GM20431 (cell line): ENCODE measurements around the gene PARP2.
"Not testable (repeated sequence)": the region's sequence is repeated elsewhere in the genome, so short reads cannot be mapped to it uniquely, and the experiment has no call there.

Experiments used
- in situ Hi-C: fragments of 300-500 bp; cut with MseI, MboI; formaldehyde crosslinking; loops from one replicate; pipeline ENCODE4 v1.15.0; 2020; ENCODE audit warnings: low sequenced_read_pairs; ENCODE audit not compliant: unreplicated experiment

Gene PARP2

DNA sequence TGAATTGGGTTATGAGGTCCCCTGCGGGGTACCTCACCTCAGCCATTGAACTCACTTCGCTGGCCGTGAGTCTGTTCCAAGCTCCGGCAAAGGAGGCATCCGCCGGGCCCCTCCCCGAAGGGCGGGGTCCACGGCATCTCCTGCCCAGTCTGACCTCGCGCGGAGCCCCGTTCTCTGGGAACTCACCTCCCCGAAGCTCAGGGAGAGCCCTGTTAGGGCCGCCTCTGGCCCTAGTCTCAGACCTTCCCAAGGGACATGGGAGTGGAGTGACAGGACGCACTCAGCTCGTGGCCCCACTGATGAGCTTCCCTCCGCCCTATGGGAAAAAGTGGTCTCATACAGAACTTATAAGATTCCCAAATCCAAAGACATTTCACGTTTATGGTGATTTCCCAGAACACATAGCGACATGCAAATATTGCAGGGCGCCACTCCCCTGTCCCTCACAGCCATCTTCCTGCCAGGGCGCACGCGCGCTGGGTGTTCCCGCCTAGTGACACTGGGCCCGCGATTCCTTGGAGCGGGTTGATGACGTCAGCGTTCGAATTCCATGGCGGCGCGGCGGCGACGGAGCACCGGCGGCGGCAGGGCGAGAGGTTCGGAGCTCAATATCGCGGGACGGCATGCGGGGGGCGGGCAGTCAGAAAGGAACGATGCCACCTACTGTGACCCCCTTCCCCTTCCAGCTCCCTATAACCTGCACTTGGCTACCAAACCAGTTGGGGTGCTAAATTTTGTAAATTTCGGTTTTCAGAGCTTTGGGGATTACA, at the start of gene PARP2:
Gene PARP2, plus strand, starts transcription at position 544 of the 770 bp plus-strand sequence. Its CDS starts 7 bp downstream, at position 551.
- in situ Hi-C loops, result no loop called here

DNA sequence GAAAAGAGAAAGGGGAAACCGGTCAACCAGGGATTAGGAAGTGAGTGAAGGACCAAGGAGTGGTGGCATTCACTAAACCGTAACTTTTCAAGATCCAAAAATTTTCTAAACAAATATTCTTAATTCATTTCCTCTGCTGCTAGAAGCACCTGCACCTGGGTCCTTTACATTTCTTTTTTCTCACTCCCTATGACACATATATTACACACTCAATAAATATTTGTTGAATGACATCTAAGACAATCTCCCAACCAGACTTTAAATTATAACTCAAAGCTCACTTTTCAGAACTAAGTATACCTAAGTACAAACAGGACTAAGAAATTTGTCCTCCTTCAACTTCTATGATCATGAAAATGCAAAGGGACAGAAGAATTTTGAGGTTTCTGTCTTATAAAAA, 48.8 kb upstream of the PARP2 start:
- in situ Hi-C loops, result no loop called here

GRCh38 chr14:20295067-20295466, 48.4 kb upstream of the PARP2 start:
- in situ Hi-C loops, result no loop called here

DNA sequence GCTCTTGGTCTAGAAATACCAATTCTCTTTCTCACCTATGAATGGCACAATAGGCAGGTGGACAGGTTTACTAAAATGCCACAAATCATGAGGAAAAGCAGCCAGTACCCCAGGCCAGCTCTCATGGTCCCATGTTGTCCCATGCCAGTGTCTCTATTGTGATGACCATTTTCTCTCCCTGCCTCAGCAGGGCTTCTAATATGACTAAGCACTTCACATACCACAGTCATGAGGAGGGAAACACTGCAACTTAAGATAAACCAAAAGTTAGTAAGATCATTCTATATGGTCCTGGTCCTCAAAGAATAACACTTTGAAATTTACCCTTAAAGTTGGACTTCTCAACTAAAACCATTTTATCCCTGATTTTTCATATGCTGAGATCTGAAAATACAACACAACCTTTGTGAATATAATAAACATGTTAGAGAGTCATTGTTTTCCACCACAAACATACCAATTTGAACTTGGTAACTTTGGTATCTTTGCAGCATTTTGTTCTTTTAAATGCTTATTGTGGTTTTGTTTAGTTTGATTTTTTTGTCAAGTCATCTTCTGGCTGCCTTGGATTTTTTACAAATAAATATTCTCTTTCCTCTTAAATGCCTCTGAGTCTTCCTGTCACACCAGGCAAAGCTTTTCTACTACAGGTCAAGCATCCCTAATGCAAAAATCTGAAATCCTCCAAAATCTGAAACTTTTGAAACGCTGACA, 41.2 kb upstream of the PARP2 start:
- in situ Hi-C loops, result no loop called here

GRCh38 chr14:20305265-20306078, 38.0 kb upstream of the PARP2 start, which contains the start of gene TTC5:
Gene TTC5, minus strand, starts transcription at chr14:20305951. Its CDS starts 14 bp downstream, at chr14:20305937.
- in situ Hi-C loops, result no loop called here

DNA sequence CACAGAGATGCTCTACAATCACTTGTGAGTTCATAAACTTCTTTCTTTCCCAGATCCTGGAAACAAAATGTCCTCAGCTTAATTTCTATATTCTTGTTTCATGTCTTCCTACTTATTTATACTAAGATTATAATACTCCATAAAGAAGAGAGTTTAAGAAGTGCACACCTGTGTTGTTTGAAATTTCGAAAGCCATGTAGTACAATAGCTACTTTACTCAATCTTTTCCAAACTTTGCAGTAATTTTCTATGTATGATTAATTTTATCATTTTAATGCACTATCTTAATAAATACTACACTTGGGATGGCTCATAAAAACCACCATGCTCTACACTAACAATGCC, 37.4 kb upstream of the PARP2 start:
- in situ Hi-C loops, result no loop called here

GRCh38 chr14:20314026-20314425, 29.4 kb upstream of the PARP2 start:
- in situ Hi-C loops, result no loop called here

DNA sequence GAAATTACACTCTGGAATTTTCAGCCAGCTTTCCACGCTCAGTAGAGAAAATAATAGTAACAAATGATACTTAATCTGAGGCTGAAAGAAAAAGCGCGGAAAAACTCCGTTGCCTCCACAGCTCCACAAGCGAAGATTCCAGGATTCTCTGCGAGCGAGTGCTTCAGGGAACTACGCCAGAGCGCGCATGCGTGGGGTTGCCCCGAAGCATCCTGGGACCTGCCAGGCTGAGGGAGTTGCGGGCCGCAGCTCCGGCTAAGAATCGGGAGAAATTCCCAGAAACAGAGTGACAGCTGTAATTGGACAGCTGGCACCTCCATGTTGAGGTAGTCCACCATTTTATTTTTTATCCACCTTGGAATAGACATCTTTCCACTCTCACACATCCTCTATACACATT, 25.7 kb upstream of the PARP2 start:
- in situ Hi-C loops, result no loop called here

DNA sequence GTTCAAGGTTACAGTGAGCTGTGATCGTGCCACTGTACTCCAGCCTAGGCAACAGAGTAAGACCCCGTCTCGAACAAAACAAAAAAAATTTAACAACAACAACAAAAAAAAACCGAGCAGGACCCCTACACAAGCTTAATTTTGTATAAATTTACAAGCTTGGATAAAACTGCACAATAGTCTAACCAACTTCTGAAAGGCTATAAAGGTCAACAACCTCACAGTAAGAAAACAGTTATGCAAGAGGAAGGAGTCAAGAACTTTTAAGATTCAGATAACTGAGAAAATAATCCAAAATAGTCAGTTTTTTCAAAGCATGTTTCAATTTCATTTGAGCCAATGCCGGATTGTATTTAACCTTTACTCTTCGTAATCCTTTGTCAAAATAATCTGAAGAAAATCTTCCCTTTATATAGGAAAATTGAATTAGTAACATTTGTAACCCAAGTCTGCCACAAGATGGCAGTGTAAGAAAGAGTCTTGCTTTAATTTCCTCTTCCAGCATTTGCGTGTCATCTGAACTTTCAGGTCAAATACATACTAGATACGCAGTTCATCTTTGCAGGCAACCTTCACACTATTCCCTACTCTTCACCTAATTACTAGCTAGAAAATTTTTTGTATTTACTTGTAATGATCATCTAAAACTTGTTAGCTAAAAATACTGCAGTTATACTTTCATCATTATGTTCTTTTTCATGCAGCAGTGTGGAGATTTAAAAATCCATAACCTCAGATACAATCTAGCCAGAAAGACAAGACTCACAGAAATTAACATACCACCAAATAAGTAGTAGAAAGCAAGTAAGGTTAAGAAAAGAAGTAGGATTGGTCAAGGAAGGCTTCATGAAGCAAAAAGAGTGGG, 16.2 kb upstream of the PARP2 start:
- in situ Hi-C loops, result loop anchor here (10.0 kb wide), 1 partner anchor 278 kb away; no protein-coding TSS in a partner anchor

GRCh38 chr14:20328705-20329104, 14.7 kb upstream of the PARP2 start:
- in situ Hi-C loops, result loop anchor here (10.0 kb wide), 1 partner anchor 276 kb away; no protein-coding TSS in a partner anchor

DNA sequence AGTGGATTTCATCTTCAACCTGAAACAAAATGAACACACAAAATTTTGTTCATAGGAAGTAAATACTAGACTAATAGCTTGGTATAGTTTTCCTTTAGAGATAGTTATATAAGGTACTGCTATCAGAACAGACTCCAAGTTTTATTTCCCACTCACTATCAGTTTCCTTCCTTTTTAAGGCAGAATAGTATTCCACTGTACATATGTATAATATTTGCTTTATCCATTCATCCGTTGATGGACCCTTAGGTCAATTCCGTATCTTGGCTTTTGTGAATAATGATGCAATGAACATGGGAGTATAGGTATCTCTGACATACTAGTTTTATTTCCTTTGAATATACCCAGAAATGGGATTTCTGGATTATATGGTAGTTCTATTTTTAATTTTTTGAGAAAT, 14.1 kb upstream of the PARP2 start:
- in situ Hi-C loops, result loop anchor here (10.0 kb wide), 1 partner anchor 275 kb away; no protein-coding TSS in a partner anchor

GRCh38 chr14:20331053-20331613, 12.3 kb upstream of the PARP2 start:
- in situ Hi-C loops, result no loop called here

DNA sequence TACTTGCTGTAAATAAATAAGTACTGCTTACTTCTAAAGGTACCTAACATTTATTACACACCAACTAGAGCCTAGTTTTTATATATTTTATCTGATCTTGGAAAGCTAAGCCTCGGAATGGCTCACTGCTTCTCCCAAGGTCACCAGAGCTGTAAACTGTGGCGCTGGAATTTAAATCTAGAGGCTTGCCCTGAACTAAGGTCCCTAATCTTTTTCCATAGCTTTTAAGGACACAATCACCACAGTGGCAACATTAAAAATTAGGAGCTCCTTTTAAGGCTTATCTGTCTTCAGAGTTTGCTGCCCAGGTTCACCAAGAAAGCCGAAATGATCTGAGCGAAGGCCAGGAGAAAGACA, 11.0 kb upstream of the PARP2 start:
- in situ Hi-C loops, result no loop called here

GRCh38 chr14:20332788-20333493, 10.5 kb upstream of the PARP2 start, which contains the start of gene CCNB1IP1:
Gene CCNB1IP1, minus strand, starts transcription at chr14:20333279. Its CDS starts 16,756 bp downstream, at chr14:20316523.
- in situ Hi-C loops, result no loop called here

DNA sequence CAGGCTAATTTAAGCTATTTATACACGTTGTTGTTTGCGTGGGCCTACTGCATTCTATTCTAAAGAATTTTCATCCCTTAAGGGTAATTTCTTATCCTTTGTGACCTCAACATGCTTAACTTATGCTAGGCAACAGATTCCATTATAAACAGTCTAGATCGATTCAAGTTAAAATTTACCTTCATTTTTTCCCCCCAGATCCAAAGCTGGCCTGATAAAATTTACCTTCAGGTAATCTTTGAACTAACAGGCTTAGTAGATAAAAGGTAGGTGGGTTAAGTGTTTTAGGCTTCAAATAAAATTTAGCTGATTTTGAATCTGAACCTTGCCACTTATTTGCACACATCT, 10.0 kb upstream of the PARP2 start:
- in situ Hi-C loops, result no loop called here

- in situ Hi-C loops, result no loop called here
These were observed 9.4 kb upstream of the PARP2 start for GRCh38 chr14:20334017-20334416.

- in situ Hi-C loops, result not testable (repeated sequence)
These were observed 2.4 kb upstream of the PARP2 start for GRCh38 chr14:20341032-20341431.

DNA sequence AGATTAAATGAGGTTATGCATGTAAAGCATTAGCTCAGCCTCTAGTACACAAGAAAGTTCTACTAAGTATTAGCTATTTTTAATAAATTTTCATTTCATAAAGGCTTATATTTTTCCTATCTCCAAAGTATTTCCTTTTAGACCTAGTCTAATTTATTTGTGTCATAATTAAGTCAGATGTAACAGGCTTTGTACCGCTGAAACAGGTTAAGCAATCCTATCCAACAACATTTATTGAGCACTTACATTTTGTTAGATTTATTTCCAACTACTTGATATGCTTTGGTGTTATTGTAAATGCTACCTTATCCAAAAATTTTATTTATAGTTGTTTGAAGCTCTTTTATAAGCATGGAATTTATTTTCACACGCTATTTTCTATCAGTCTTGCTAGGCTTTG, 1.8 kb upstream of the PARP2 start:
- in situ Hi-C loops, result no loop called here

DNA sequence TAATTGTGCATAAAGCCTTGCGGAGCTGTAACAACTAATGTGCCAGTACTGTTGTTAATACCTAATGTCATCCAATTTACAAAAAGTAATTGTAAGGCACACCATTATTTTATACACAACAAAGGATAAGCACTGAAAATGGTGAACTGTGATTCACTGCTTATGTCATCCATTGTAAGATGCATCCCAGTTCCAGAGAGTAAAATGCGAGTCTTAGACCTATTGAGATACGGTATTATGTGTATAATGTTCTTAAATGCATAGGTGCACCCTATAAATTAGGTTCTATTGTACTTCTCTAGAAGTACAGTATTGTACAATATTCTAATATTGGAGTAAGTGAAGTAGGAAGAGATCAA, 406 bp downstream of the PARP2 start:
- in situ Hi-C loops, result no loop called here
